Measurements from ENCODE around the gene HEPN1. TPM values are rescaled to one million over a fixed set of nuclear protein-coding genes. Genes with fewer than 3 reads are reported as not detected.
A peak's percentile ranks its signal among the peaks of the same experiment; 100 is the strongest.

Gene HEPN1
- total and polyA plus RNA-seq, 2 of the 4 experiments (the other 2 are of a cell fraction) = not detected

- Histone ChIP-seq H3K27me3 (ENCODE audit: control insufficient read depth, insufficient read depth, low read length) (no peaks in the 10 kb centered on the region), H3K79me1 (ENCODE audit: low read depth in 1 of 2, low read length in 2 of 2) (no peaks in the 10 kb centered on the region), H3K4me2 (ENCODE audit: low read depth, low read length) (no peak overlapping the region), H2AFZ (replicated peaks; ENCODE audit: low read length, poor library complexity) (no peak overlapping the region), H3K9me1 (ENCODE audit: insufficient read depth, low read length) (no peaks in the 10 kb centered on the region), H3K4ac (ENCODE audit: low read depth, low read length) (no peak overlapping the region), H3K4me1 (ENCODE audit: control insufficient read depth, insufficient read depth, low read length) (peaks cover 2% of the 10 kb centered on the region; the same call in 1 of the 2 replicates), H3K4me3 (ENCODE audit: insufficient read depth, low read depth, low read length) (no peak overlapping the region), H3K23ac (ENCODE audit: low read depth, low read length) (no peak overlapping the region), H3K18ac (ENCODE audit: low read depth, low read length) (no peak overlapping the region), H2BK120ac (ENCODE audit: low read depth, low read length) (no peak overlapping the region), H3K9me3 (ENCODE audit: control insufficient read depth, insufficient read depth, low read length) (no peaks in the 10 kb centered on the region), H3K56ac (ENCODE audit: extremely low read depth, insufficient read depth, low read length) (no peak overlapping the region), H3K9ac (ENCODE audit: low read depth, low read length) (no peak overlapping the region), H4K5ac (ENCODE audit: low read depth, low read length) (no peak overlapping the region), H4K91ac (ENCODE audit: insufficient read depth, low read depth, low read length) (no peak overlapping the region), H2BK5ac (ENCODE audit: low read depth, low read length, poor library complexity, severe bottlenecking) (no peak overlapping the region), H4K20me1 (ENCODE audit: insufficient read depth, low read length) (no peaks in the 10 kb centered on the region), H3K27ac (ENCODE audit: insufficient read depth, low read length) (no peak overlapping the region), H2BK15ac (ENCODE audit: low read depth, low read length) (no peak overlapping the region), H3K14ac (replicated peaks; ENCODE audit: low read depth, low read length) (no peak overlapping the region), H2AK5ac (ENCODE audit: low read depth, low read length) (no peak overlapping the region), H4K8ac (ENCODE audit: low read depth in 2 of 2, low read length in 2 of 2) (0 out of 4 replicates have a peak overlapping the region, but pooled peaks of 1 of the 2 experiments have one; percentile 4), H2AK9ac (replicated peaks; ENCODE audit: low read depth, low read length, poor library complexity) (no peak overlapping the region), H3K36me3 (ENCODE audit: control insufficient read depth, insufficient read depth, low read length) (no peaks in the 10 kb centered on the region), H2BK20ac (ENCODE audit: low read depth, low read length) (no peak overlapping the region)
- no peak for DNase-seq
- no peak for ATAC-seq (ENCODE audit: low read depth)
- in situ Hi-C loops (cut with MboI; ENCODE audit: low sequenced_read_pairs) = no loop called here
- ChIA-PET POLR2A (ENCODE audit: unreplicated experiment) (interaction anchor here (0.8 kb wide), 1 partner anchor 8 kb away, joined by 3 read pairs; no protein-coding TSS in a partner anchor), CTCF (interaction anchor here (0.8 to 1.5 kb wide), 2 partner anchors 8 to 185 kb away, joined by 3 to 5 read pairs; no protein-coding TSS in a partner anchor)
- WGBS, 2 experiments (ENCODE audit: extremely low coverage in 2 of 2, insufficient read length in 1 of 2) = no CpG with 5 or more reads among the region's 5 CpGs
- TF ChIP-seq NFE2L2 (IDR thresholded peaks at IDR 0.05; ENCODE audit: low read depth, low read length) (no peak), MAFK (IDR thresholded peaks at IDR 0.05; ENCODE audit: low read depth, low read length) (no peak), RCOR1 (IDR thresholded peaks at IDR 0.05; ENCODE audit: insufficient replicate concordance, low read length) (no peak), MXI1 (IDR thresholded peaks at IDR 0.05; ENCODE audit: borderline replicate concordance, low read depth, low read length) (no peak), CTCF (conservative IDR thresholded peaks at IDR 0.05; ENCODE audit: low read depth, low read length) (no peak), RFX5 (IDR thresholded peaks at IDR 0.05; ENCODE audit: low read depth, low read length) (no peak), RAD21 (IDR thresholded peaks at IDR 0.05; ENCODE audit: low read length) (no peak), MAZ (IDR thresholded peaks at IDR 0.05; ENCODE audit: borderline replicate concordance, low read depth, low read length) (no peak), ELK1 (IDR thresholded peaks at IDR 0.05; ENCODE audit: borderline replicate concordance, low read depth, low read length) (no peak), CHD1 (IDR thresholded peaks at IDR 0.05; ENCODE audit: low read depth, low read length) (no peak), FOS (IDR thresholded peaks at IDR 0.05; ENCODE audit: low read depth, low read length) (no peak), POLR2A (IDR thresholded peaks at IDR 0.05; ENCODE audit: low read depth, low read length) (no peak), CEBPB (IDR thresholded peaks at IDR 0.05; ENCODE audit: low read depth, low read length) (no peak), BHLHE40 (IDR thresholded peaks at IDR 0.05; ENCODE audit: low read depth, low read length) (no peak)
- dilution Hi-C loops (cut with HindIII; ENCODE audit: low sequenced_read_pairs, unreplicated experiment) = no loop called here
- no TSS peak for BruUV-seq (replicated peaks)
- intact Hi-C loops (cut with micrococcal nuclease) = no loop called here
Observed at GRCh38 chr11:124943254-124943616, 24.2 kb downstream of the HEPN1 start.

Data from IMR-90 (cell line).